DND-41 (cell line): ENCODE measurements around the gene CFAP61.

Experiments
- EZH2 ChIP-seq: IDR thresholded peaks from 3 replicates; pipeline ENCODE4 v1.6.1; 2012; ENCODE audit warnings: borderline replicate concordance, low read depth, mild to moderate bottlenecking, moderate library complexity, low read length, inconsistent platforms; ENCODE audit not compliant: severe bottlenecking
- TF ChIP-seq, protein P1 (sequence below): IDR thresholded peaks from 2 replicates; pipeline ENCODE4 v1.5.1; 2012; ENCODE audit warnings: borderline replicate concordance, low read length, moderate library complexity, mild to moderate bottlenecking; ENCODE audit not compliant: poor library complexity, severe bottlenecking; ENCODE audit errors: extremely low read depth

DNA sequence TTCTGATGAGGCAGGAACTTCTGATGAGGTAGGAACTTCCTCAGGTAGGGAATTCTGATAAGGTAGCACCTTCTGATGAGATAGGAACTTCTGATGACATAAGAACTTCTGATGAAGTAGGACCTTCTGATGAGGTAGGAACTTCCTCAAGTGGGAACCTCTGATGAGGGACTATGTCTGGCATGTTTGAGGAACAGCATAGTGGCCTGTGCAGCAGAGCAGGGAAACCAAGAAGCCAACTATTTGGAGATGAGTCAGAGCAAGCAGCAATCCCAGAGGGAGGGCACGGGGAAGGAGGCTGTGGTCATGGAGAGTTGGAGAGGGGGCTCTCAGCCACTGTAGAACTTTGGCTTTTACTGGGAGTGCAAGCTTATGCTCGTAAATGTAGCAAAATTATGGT lies 132.4 kb downstream of the CFAP61 start:
- TF ChIP-seq, protein P1, sequence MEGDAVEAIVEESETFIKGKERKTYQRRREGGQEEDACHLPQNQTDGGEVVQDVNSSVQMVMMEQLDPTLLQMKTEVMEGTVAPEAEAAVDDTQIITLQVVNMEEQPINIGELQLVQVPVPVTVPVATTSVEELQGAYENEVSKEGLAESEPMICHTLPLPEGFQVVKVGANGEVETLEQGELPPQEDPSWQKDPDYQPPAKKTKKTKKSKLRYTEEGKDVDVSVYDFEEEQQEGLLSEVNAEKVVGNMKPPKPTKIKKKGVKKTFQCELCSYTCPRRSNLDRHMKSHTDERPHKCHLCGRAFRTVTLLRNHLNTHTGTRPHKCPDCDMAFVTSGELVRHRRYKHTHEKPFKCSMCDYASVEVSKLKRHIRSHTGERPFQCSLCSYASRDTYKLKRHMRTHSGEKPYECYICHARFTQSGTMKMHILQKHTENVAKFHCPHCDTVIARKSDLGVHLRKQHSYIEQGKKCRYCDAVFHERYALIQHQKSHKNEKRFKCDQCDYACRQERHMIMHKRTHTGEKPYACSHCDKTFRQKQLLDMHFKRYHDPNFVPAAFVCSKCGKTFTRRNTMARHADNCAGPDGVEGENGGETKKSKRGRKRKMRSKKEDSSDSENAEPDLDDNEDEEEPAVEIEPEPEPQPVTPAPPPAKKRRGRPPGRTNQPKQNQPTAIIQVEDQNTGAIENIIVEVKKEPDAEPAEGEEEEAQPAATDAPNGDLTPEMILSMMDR = no peak
- no peak for TF ChIP-seq EZH2
